ENCODE results near the gene HPCAL4. TPM values are rescaled to one million over a fixed set of nuclear protein-coding genes. Genes with fewer than 3 reads are reported as not detected.

HPCAL4 gene
- polyA plus RNA-seq, 4 donors, result 0.48 to 1.7 (median 0.90) TPM

DNA sequence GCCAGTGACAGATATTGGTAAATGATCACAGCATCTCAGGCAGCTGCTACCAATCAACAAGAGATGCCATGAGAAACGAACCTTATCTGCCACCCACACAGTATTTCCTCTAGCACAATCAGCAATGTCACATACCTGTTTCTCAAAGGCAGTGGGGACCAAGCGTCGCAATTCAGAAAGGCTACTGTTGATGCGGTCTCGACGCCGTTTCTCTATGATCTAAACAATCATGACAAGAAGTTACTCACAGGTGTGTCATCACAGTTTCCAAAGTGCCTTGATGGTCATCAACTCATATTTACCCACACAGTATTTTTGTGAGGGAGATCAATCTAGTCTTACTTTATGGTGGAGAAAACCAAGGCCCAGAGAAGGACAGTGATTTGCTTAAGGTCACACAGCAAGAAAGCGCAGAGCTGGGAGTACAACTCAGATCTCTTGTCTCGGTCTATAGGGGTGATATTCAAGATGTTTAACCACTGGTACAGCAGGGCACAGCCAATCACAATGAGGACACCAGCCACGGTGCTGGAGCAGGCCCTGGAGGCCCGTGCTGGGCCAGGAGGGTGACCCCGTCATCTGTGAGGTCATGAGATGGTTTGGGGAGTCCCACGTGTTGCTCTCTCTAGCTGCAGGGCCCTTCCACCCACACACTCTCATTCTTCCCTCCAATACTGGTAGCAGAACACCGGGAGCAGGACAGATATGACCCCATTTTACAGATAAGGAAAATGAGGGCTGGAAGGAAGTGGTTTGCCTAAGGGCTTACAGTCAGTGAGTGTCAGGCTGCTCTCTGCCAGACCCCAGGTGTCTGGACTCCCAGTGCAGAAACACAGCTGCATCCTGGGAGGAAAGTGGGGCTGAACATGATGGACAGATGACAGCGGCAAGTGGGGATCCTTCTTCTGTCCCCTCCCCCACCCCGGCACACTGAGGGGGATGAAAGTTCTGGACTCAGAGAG is 59.6 kb downstream of the HPCAL4 start:
- DNase-seq (ENCODE audit: low read depth in 4 of 4, low spot score in 2 of 4), result no peak

DNA sequence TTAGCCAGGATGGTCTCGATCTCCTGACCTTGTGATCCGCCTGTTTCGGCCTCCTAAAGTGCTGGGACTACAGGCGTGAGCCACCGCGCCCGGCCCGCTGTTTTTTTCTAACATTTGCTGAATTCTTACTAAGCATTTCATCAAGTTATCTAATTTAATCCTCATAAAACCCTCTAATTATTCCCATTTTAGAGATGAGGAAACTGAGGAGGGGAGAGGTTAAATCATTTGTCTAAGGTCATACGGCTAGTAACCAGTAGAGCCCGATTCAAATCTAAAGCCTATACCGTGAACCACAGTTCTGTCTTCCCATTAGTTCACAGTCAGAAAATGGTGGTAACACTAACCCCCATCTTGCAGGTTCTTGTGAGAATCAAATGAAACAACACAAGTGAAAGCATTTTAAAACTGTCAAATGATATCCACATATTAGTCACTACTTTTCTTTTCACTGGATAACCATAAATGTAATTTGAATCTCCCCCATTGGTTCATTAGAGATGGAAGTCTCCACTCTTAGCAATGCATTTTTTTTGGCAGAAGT is 62.4 kb downstream of the HPCAL4 start:
- DNase-seq (ENCODE audit: low read depth in 4 of 4, low spot score in 2 of 4), result no peak

Other genes with a start within 250 kb of the HPCAL4 start
- gene BMP8A, start 199.8 kb downstream of the HPCAL4 start, polyA plus RNA-seq (ENCODE audit: insufficient read length in 4 of 4), result under 1 TPM; 0.41 to 0.88 (median 0.50) TPM
- 100 to 1,000 TPM; 179 to 240 (median 206) TPM for gene PABPC4, start 114.6 kb downstream of the HPCAL4 start, polyA plus RNA-seq (ENCODE audit: insufficient read length in 4 of 4)
- 10 to 100 TPM; 21.6 to 24.5 (median 22.0) TPM for gene HEYL, start 51.8 kb downstream of the HPCAL4 start, polyA plus RNA-seq (ENCODE audit: insufficient read length in 4 of 4)
- gene NT5C1A, start 19.3 kb downstream of the HPCAL4 start, polyA plus RNA-seq (ENCODE audit: insufficient read length in 4 of 4), result 1 to 10 TPM in 1 of 4 donors, under 1 TPM in 3; 0.27 to 1.1 (median 0.32) TPM
- 10 to 100 TPM; 60.4 to 72.0 (median 67.0) TPM for gene PPIE, start 47.4 kb upstream of the HPCAL4 start, polyA plus RNA-seq (ENCODE audit: insufficient read length in 4 of 4)
- gene OXCT2, start 79.9 kb upstream of the HPCAL4 start, polyA plus RNA-seq (ENCODE audit: insufficient read length in 4 of 4), result under 1 TPM in 3 of 4 donors, not detected in 1; 0.27 to 0.74 (median 0.53) TPM
- 1 to 10 TPM; 1.4 to 4.0 (median 2.7) TPM for gene BMP8B, start 97.4 kb upstream of the HPCAL4 start, polyA plus RNA-seq (ENCODE audit: insufficient read length in 4 of 4)
- 10 to 100 TPM; 26.9 to 52.1 (median 35.1) TPM for gene TRIT1, start 192.1 kb upstream of the HPCAL4 start, polyA plus RNA-seq (ENCODE audit: insufficient read length in 4 of 4)
- gene MYCL, start 210.5 kb upstream of the HPCAL4 start, polyA plus RNA-seq (ENCODE audit: insufficient read length in 4 of 4), result 1 to 10 TPM; 6.9 to 9.1 (median 8.2) TPM